Measurements from ENCODE around the gene ADAMTS8.

DNA sequence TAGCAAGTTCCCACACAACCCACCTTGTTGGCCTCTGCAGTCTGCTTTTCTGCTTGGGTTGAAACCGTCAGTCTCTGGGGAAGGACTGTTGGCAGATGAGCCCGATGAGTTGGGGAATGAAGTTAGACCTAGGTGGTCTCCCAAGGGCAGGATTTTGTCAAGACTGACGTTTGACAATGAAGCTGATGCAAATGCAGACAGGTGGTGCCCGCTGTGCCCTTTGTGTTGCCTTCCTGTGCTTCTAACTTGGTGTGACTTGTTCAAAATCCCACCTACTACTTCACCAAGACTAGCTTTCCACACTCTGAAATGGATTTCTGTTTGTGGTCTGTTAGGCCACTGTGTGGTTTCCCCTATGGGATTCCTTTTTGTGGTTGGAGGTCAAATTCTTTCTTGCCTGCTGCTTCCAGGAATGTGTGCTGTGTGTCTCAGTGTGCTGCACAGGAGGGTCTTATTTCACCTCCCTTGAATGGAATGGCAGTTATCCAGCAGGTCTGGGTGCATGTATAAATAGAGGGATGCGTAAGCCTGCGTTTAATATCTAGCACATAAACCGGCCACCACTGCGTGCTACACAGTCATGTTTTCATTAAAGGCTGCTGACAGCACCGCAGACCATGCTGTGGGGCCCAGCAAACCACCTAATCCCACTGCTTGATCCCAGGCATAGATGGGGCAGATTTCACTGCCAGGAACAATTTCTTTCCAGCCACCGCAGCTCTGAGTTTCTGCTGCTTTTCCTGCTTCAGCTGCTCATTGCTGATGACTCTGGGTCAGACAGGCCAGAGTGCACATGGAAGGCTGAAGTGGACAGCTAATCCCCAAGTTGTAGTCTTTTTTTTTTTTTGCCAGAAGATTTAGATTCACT, 44.8 kb downstream of the ADAMTS8 start:
- TF ChIP-seq, protein P1, sequence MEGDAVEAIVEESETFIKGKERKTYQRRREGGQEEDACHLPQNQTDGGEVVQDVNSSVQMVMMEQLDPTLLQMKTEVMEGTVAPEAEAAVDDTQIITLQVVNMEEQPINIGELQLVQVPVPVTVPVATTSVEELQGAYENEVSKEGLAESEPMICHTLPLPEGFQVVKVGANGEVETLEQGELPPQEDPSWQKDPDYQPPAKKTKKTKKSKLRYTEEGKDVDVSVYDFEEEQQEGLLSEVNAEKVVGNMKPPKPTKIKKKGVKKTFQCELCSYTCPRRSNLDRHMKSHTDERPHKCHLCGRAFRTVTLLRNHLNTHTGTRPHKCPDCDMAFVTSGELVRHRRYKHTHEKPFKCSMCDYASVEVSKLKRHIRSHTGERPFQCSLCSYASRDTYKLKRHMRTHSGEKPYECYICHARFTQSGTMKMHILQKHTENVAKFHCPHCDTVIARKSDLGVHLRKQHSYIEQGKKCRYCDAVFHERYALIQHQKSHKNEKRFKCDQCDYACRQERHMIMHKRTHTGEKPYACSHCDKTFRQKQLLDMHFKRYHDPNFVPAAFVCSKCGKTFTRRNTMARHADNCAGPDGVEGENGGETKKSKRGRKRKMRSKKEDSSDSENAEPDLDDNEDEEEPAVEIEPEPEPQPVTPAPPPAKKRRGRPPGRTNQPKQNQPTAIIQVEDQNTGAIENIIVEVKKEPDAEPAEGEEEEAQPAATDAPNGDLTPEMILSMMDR (optimal IDR thresholded peaks at IDR 0.05 in 1 of 3, IDR thresholded peaks at IDR 0.05 in 1 of 3, conservative IDR thresholded peaks at IDR 0.05 in 1 of 3; ENCODE audit: extremely low read depth in 1 of 3, insufficient read depth in 2 of 3, low read length in 3 of 3): no peak
- no peak for TF ChIP-seq EZH2 (IDR thresholded peaks at IDR 0.05; ENCODE audit: low read length)
